Body of pancreas (tissue), 4 donors: ENCODE results near the gene CFAP43. TPM values are rescaled to one million over a fixed set of nuclear protein-coding genes. Genes with fewer than 3 reads are reported as not detected.

Experiments
- ATAC-seq: fragments of 150-250 bp; one replicate; pipeline ENCODE4 v1.9.1; 2016
- DNase-seq, 4 donors: peaks; one replicate each; pipeline ENCODE4 v3.0.0-alpha.2; 2019
- H3K27ac ChIP-seq, 4 donors: fragments of 200-600 bp; sonication (generic); 1 replicate in 3 of 4; 2 replicates in 1 of 4; pipeline versions ENCODE4 v1.5.1 to v1.6.1; 2016 to 2019; ENCODE audit warnings: mild to moderate bottlenecking in 1 of 4, mixed read lengths in 1 of 4, moderate library complexity in 1 of 4
- H3K27me3 ChIP-seq, 2 donors: fragments of 200-600 bp; sonication (generic); one replicate each; pipeline ENCODE4 v1.6.0; 2016; ENCODE audit warnings: mild to moderate bottlenecking in 1 of 2
- H3K36me3 ChIP-seq, 2 donors: fragments of 200-600 bp; sonication (generic); replicated peaks in 1 of 2; 2 replicates each; pipeline ENCODE4 v1.5.1; 2016; ENCODE audit warnings: low read depth in 2 of 2; ENCODE audit not compliant: insufficient read depth in 1 of 2
- H3K4me1 ChIP-seq: fragments of 200-600 bp; sonication (generic); one replicate; pipeline ENCODE4 v1.6.0; 2016
- H3K4me3 ChIP-seq, 2 donors: fragments of 200-600 bp; sonication (generic); 1 replicate in 1 of 2; 2 replicates in 1 of 2; pipeline ENCODE4 v1.5.1; 2016 to 2019
- H3K9me3 ChIP-seq, 3 donors: fragments of 200-600 bp; sonication (generic); 1 replicate in 2 of 3; 2 replicates in 1 of 3; pipeline ENCODE4 v1.5.1; 2016
- POLR2A ChIP-seq, 3 donors: fragments of 450-650 bp; IDR thresholded peaks; one replicate each; pipeline ENCODE4 v1.6.1; 2016; ENCODE audit warnings: antibody characterized with exemption in 3 of 3, mild to moderate bottlenecking in 2 of 3
- WGBS, 2 donors: methylation state at CpG; one replicate each; pipeline ENCODE4 v1.1.5; 2017; 5-methylcytosine and 5-hydroxymethylcytosine counted together
- intact Hi-C: fragments of 100-400 bp; cut with DNase I; formaldehyde crosslinking; loops from one replicate; pipeline ENCODE4 v1.15.1; 2023
- total RNA-seq, 2 donors: library from RNA; depleted of rRNA; stranded (reverse); fragments of >200 nt; gene quantifications; one replicate each; pipeline ENCODE4 v1.1.0, GENCODE V29; 2016
- TF ChIP-seq, protein P1 (sequence below), 7 experiments: fragments of 450-650 bp in 4 of 7; fragments of 200-600 bp in 3 of 7; sonication (generic) in 3 of 7; IDR thresholded peaks; one replicate each; pipeline ENCODE4 v1.5.1; 2016 to 2019; ENCODE audit warnings: antibody characterized with exemption in 7 of 7

Gene CFAP43
- total RNA-seq, 2 donors from 2014 or later = 2.3 to 4.0 TPM

DNA sequence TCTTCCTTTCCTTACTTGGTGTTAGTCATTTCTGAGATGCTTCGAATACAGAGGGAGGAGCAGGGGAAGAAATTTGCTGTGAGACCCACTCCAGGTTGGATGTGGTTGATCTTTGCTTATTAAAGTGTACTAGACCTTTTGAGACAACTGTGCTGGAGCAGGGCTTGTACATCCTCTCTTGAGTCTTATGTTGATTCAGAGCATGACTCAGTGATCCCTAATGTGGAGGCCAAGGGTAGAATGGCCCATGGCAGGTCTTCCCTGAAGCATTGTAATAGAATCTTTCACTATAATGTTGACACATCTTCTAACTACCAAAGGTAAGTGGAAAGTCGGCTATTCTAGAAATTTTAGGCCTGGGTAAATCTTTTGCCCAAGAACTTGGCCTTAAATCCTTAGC lies 127.2 kb downstream of the CFAP43 start:
- Histone ChIP-seq H3K36me3 (no peaks in the 10 kb centered on the region), H3K9me3 (no peaks in the 10 kb centered on the region), H3K4me3 (no peak overlapping the region), H3K4me1 (no peaks in the 10 kb centered on the region), H3K27ac (no peak overlapping the region), H3K27me3 (no peaks in the 10 kb centered on the region)
- intact Hi-C loops = no loop called here
- DNase-seq (no peak), ATAC-seq (no peak)
- TF ChIP-seq, protein P1, sequence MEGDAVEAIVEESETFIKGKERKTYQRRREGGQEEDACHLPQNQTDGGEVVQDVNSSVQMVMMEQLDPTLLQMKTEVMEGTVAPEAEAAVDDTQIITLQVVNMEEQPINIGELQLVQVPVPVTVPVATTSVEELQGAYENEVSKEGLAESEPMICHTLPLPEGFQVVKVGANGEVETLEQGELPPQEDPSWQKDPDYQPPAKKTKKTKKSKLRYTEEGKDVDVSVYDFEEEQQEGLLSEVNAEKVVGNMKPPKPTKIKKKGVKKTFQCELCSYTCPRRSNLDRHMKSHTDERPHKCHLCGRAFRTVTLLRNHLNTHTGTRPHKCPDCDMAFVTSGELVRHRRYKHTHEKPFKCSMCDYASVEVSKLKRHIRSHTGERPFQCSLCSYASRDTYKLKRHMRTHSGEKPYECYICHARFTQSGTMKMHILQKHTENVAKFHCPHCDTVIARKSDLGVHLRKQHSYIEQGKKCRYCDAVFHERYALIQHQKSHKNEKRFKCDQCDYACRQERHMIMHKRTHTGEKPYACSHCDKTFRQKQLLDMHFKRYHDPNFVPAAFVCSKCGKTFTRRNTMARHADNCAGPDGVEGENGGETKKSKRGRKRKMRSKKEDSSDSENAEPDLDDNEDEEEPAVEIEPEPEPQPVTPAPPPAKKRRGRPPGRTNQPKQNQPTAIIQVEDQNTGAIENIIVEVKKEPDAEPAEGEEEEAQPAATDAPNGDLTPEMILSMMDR (IDR thresholded peaks at IDR 0.05) = no peak
- no peak for TF ChIP-seq POLR2A (IDR thresholded peaks at IDR 0.05)
- 78 to 83% methylated on average over 2 of the region's 2 CpGs for WGBS, 2 donors

DNA sequence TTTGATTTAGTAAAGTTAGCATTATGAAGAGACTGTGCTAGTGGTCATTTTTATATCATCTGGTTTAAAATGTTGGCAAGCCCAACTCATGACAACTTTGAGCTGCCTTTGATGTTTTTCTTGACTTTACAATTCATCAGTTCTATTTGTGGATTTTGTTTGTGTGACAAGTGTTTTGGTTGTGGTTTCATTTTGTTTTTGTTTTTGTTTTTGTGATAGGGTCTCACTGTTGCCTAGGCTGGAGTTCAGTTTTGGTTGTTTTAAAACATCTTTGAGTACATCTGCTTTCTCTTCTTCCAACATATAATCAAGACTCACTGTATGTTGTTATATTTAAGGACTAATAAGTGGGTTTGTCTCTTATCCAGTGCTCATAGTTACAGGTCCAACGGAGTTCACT lies 127.7 kb downstream of the CFAP43 start:
- H3K4me3 ChIP-seq = no peak overlapping the region
- H3K9me3 ChIP-seq = no peaks in the 10 kb centered on the region
- H3K36me3 ChIP-seq = no peaks in the 10 kb centered on the region
- no peak overlapping the region for H3K27ac ChIP-seq
- 0% methylated on average over 1 of the region's 1 CpG for WGBS, 2 donors
- ATAC-seq = no peak
- TF ChIP-seq POLR2A (IDR thresholded peaks at IDR 0.05) = no peak
- TF ChIP-seq, protein P1 (IDR thresholded peaks at IDR 0.05) = no peak
- no peaks in the 10 kb centered on the region for H3K4me1 ChIP-seq
- no peak for DNase-seq
- H3K27me3 ChIP-seq = no peaks in the 10 kb centered on the region
- intact Hi-C loops = no loop called here

DNA sequence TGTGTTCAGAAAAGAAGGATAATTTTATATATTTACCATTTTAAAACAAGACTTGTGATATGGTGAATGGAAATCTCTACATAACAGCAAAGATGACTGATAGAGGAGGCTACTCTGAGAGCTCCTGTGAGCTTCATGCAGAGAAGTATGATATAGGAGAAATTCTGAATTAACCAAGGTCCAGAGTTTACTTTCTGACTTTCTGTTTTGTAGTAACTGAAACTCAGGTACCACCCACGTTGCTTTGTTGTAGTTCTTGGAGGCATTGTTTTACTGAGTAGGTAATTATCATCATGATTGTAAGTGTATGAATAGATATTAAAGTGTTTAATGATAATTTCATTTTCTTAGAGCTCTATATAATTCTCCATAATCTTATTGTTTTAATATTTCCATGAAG lies 128.2 kb downstream of the CFAP43 start:
- DNase-seq (no peak), ATAC-seq (no peak)
- H3K27ac ChIP-seq = no peak overlapping the region
- no peaks in the 10 kb centered on the region for H3K4me1 ChIP-seq
- H3K4me3 ChIP-seq = no peak overlapping the region
- intact Hi-C loops = no loop called here
- H3K36me3 ChIP-seq = no peaks in the 10 kb centered on the region
- no peak for TF ChIP-seq POLR2A (IDR thresholded peaks at IDR 0.05)
- TF ChIP-seq, protein P1 (IDR thresholded peaks at IDR 0.05) = no peak
- H3K9me3 ChIP-seq = no peaks in the 10 kb centered on the region
- 39 to 41% methylated on average over 1 of the region's 1 CpG for WGBS, 2 donors
- no peaks in the 10 kb centered on the region for H3K27me3 ChIP-seq

DNA sequence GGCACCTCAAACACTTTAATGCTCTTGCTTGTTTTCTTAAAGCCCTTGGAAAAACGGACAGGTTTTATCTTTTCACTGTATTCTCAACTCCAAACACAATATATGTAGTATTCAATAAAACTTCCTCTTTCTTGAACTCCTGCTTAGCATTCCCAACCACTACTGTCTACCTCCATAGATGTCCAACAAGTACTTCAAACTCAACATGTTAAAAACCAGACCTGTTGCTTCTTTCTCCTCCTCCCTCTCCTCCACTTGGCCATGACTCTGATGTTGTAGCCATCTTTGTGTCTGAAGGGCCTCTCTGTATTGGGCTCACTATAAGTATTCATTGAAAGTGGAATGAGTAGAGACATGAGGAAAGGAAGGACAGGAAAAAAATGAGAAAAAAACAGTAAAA lies 130.3 kb downstream of the CFAP43 start:
- H3K9me3 ChIP-seq = no peaks in the 10 kb centered on the region
- no peak for ATAC-seq
- H3K27me3 ChIP-seq = no peaks in the 10 kb centered on the region
- no peaks in the 10 kb centered on the region for H3K36me3 ChIP-seq
- no peaks in the 10 kb centered on the region for H3K4me1 ChIP-seq
- no peak overlapping the region for H3K27ac ChIP-seq
- WGBS, 2 donors = 38 to 42% methylated on average over 1 of the region's 1 CpG
- H3K4me3 ChIP-seq = no peak overlapping the region
- TF ChIP-seq, protein P1 (IDR thresholded peaks at IDR 0.05) = no peak
- no peak for TF ChIP-seq POLR2A (IDR thresholded peaks at IDR 0.05)
- DNase-seq = no peak
- intact Hi-C loops = no loop called here

DNA sequence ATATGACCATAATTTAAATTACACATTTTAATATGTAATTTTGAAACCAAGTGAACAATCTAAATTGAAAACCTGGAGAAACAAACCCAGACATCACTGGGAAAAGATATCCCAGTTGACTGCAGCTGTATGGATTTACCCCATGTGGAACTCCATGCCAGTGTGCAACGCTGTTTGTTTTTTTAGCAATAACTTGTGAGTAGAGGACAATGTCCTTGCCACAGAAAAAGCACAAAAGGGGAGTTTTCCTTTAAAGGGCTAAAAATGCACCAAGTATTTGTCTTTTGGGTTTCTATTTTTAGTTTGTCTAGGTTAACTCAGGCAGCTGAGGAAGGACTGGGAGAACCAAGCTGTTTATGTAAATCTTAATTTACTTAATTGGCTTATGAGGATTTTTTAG lies 131.4 kb downstream of the CFAP43 start:
- no peak for TF ChIP-seq POLR2A (IDR thresholded peaks at IDR 0.05)
- TF ChIP-seq, protein P1 (IDR thresholded peaks at IDR 0.05) = no peak
- Histone ChIP-seq H3K27me3 (no peaks in the 10 kb centered on the region), H3K4me1 (no peaks in the 10 kb centered on the region), H3K27ac (no peak overlapping the region), H3K4me3 (no peak overlapping the region), H3K36me3 (no peaks in the 10 kb centered on the region), H3K9me3 (no peaks in the 10 kb centered on the region)
- ATAC-seq (no peak), DNase-seq (no peak)
- intact Hi-C loops = no loop called here
- 0% methylated on average over 1 of the region's 1 CpG for WGBS, 2 donors
